Measurements from ENCODE around the gene KANSL1. TPM values are rescaled to one million over a fixed set of nuclear protein-coding genes. Genes with fewer than 3 reads are reported as not detected.

KANSL1 gene
- total RNA-seq, 1 experiment from 2014 or later, result 55.5 TPM

DNA sequence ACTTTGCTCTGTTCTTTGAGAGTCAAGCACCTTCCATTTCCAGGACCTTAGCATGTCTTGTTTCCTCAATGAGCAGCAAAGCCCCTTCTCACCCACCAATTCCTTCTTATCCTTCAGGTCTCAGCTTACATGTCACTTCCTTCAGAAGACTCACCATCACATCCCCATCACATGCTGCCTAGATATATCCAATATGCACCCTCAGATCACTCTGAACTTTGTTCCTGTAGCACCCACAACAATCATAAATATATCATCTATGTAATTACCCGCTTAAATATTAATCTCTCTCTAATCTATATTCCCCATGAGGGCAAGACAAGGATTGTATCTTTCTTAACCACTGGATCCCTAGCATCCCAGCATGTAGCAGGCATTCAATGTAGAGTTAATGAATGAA lies 30.4 kb downstream of the KANSL1 start:
- no peak overlapping the region for H3K27ac ChIP-seq (ENCODE audit: low read length)
- TF ChIP-seq, protein P1, sequence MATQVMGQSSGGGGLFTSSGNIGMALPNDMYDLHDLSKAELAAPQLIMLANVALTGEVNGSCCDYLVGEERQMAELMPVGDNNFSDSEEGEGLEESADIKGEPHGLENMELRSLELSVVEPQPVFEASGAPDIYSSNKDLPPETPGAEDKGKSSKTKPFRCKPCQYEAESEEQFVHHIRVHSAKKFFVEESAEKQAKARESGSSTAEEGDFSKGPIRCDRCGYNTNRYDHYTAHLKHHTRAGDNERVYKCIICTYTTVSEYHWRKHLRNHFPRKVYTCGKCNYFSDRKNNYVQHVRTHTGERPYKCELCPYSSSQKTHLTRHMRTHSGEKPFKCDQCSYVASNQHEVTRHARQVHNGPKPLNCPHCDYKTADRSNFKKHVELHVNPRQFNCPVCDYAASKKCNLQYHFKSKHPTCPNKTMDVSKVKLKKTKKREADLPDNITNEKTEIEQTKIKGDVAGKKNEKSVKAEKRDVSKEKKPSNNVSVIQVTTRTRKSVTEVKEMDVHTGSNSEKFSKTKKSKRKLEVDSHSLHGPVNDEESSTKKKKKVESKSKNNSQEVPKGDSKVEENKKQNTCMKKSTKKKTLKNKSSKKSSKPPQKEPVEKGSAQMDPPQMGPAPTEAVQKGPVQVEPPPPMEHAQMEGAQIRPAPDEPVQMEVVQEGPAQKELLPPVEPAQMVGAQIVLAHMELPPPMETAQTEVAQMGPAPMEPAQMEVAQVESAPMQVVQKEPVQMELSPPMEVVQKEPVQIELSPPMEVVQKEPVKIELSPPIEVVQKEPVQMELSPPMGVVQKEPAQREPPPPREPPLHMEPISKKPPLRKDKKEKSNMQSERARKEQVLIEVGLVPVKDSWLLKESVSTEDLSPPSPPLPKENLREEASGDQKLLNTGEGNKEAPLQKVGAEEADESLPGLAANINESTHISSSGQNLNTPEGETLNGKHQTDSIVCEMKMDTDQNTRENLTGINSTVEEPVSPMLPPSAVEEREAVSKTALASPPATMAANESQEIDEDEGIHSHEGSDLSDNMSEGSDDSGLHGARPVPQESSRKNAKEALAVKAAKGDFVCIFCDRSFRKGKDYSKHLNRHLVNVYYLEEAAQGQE (IDR thresholded peaks at IDR 0.05; ENCODE audit: insufficient read depth in 1 of 2, low read depth in 2 of 2, low read length in 1 of 2), result no peak
- TF ChIP-seq, protein P2, sequence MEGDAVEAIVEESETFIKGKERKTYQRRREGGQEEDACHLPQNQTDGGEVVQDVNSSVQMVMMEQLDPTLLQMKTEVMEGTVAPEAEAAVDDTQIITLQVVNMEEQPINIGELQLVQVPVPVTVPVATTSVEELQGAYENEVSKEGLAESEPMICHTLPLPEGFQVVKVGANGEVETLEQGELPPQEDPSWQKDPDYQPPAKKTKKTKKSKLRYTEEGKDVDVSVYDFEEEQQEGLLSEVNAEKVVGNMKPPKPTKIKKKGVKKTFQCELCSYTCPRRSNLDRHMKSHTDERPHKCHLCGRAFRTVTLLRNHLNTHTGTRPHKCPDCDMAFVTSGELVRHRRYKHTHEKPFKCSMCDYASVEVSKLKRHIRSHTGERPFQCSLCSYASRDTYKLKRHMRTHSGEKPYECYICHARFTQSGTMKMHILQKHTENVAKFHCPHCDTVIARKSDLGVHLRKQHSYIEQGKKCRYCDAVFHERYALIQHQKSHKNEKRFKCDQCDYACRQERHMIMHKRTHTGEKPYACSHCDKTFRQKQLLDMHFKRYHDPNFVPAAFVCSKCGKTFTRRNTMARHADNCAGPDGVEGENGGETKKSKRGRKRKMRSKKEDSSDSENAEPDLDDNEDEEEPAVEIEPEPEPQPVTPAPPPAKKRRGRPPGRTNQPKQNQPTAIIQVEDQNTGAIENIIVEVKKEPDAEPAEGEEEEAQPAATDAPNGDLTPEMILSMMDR (IDR thresholded peaks at IDR 0.05), result no peak
- no peaks in the 10 kb centered on the region for H3K27me3 ChIP-seq (ENCODE audit: control insufficient read depth, insufficient read depth, low read length)
- ATAC-seq (no peak), DNase-seq (ENCODE audit: low read depth, low spot score) (no peak)
- POLR2A ChIA-PET, result no interaction called here
- H3K4me1 ChIP-seq (ENCODE audit: control insufficient read depth, insufficient read depth, low read length), result peaks cover 42% of the 10 kb centered on the region
- no TSS peak for BruUV-seq (replicated peaks)
- intact Hi-C loops (cut with micrococcal nuclease; ENCODE audit: unreplicated experiment), result no loop called here
- in situ Hi-C loops (cut with HindIII; ENCODE audit: low pct_unique_long_range_greater_than_20kb, low sequenced_read_pairs), result no loop called here
- no peaks in the 10 kb centered on the region for H3K9me3 ChIP-seq (ENCODE audit: control insufficient read depth, insufficient read depth, low read depth, low read length)
- CTCF ChIA-PET, result no interaction called here
- no peak overlapping the region for H3K4me3 ChIP-seq (ENCODE audit: low read depth in 2 of 2, low read length in 2 of 2)
- 0 out of 2 replicates have a peak, but pooled peaks cover 2% of the 10 kb centered on the region for H3K36me3 ChIP-seq (ENCODE audit: control insufficient read depth, insufficient read depth, low read length)

DNA sequence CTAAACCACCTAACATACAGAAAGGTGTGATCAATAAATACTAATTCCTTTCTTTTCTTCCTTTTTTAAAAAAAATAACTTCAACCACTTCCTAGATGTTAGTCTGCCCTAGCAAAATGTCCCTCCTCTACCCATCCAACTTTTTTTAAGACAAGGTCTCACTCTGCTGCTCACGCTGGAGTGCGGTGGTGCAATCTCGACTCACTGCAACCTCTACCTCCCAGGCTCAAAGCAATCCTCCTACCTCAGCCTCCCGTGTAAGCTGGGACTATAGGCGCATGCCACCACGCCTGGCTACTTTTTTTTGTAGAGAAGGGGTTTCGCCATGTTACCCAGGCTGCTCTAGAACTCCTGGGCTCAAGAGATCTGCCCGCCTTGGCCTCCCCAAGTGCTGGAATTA lies 33.1 kb downstream of the KANSL1 start:
- no peaks in the 10 kb centered on the region for H3K27me3 ChIP-seq (ENCODE audit: control insufficient read depth, insufficient read depth, low read length)
- no peak overlapping the region for H3K27ac ChIP-seq (ENCODE audit: low read length)
- DNase-seq (ENCODE audit: low read depth, low spot score), result no peak
- H3K4me1 ChIP-seq (ENCODE audit: control insufficient read depth, insufficient read depth, low read length), result peaks cover 38% of the 10 kb centered on the region
- BruUV-seq (replicated peaks), result no TSS peak
- in situ Hi-C loops (cut with HindIII; ENCODE audit: low pct_unique_long_range_greater_than_20kb, low sequenced_read_pairs) (no loop called here), intact Hi-C loops (cut with micrococcal nuclease; ENCODE audit: unreplicated experiment) (no loop called here)
- no peak overlapping the region for H3K4me3 ChIP-seq (ENCODE audit: low read depth in 2 of 2, low read length in 2 of 2)
- POLR2A ChIA-PET, result interaction anchor here (0.5 to 0.7 kb wide), 2 partner anchors 16 to 40 kb away, joined by 3 read pairs; no protein-coding TSS in a partner anchor
- no peaks in the 10 kb centered on the region for H3K9me3 ChIP-seq (ENCODE audit: control insufficient read depth, insufficient read depth, low read depth, low read length)
- CTCF ChIA-PET, result interaction anchor here (0.5 kb wide), 1 partner anchor 33 kb away, joined by 5 read pairs; the partner anchor contains the start of gene KANSL1
- ATAC-seq, result no peak
- H3K36me3 ChIP-seq (ENCODE audit: control insufficient read depth, insufficient read depth, low read length), result no peaks in the 10 kb centered on the region
- TF ChIP-seq TCF7L2 (IDR thresholded peaks at IDR 0.05; ENCODE audit: low read depth, low read length), result no peak
- TF ChIP-seq, protein P1 (IDR thresholded peaks at IDR 0.05; ENCODE audit: insufficient read depth in 1 of 2, low read depth in 2 of 2, low read length in 1 of 2), result no peak
- TF ChIP-seq, protein P2 (IDR thresholded peaks at IDR 0.05), result no peak
- TF ChIP-seq SIN3A (IDR thresholded peaks at IDR 0.05; ENCODE audit: borderline replicate concordance, insufficient read depth, low read depth, low read length), result no peak
- TF ChIP-seq POLR2AphosphoS5 (IDR thresholded peaks at IDR 0.05; ENCODE audit: low read depth, low read length), result no peak
